ENCODE measurements around the gene SAFB2.

- no peak for TF ChIP-seq SAP130 (CRISPR knock-in tag; IDR thresholded peaks at IDR 0.05; ENCODE audit: low read depth)
- no peak for TF ChIP-seq USF2 (IDR thresholded peaks at IDR 0.05; ENCODE audit: low read depth, low read length)
- TF ChIP-seq USF2 (CRISPR knock-in tag; IDR thresholded peaks at IDR 0.05; ENCODE audit: borderline replicate concordance): no peak
- no peak for TF ChIP-seq ARHGAP35 (CRISPR knock-in tag; IDR thresholded peaks at IDR 0.05; ENCODE audit: borderline replicate concordance)
- TF ChIP-seq ZNF800 (CRISPR knock-in tag; IDR thresholded peaks at IDR 0.05): no peak
- no peak for TF ChIP-seq PHF8 (CRISPR knock-in tag; IDR thresholded peaks at IDR 0.05)
- TF ChIP-seq CTCF (CRISPR knock-in tag; IDR thresholded peaks at IDR 0.05): no peak
- no peak for TF ChIP-seq SMAD1 (CRISPR knock-in tag; IDR thresholded peaks at IDR 0.05; ENCODE audit: borderline replicate concordance, low read depth)
- no peak for TF ChIP-seq ZNF24 (IDR thresholded peaks at IDR 0.05)
- no peak for TF ChIP-seq EP300 (IDR thresholded peaks at IDR 0.05; ENCODE audit: low read depth in 2 of 2, low read length in 2 of 2)
- no peak for TF ChIP-seq EP300 (CRISPR knock-in tag; IDR thresholded peaks at IDR 0.05; ENCODE audit: borderline replicate concordance)
These were observed 21.8 kb downstream of the SAFB2 start for GRCh38 chr19:5600797-5601196.
